ENCODE results near the gene KIF23.

KIF23 gene

GRCh38 chr15:69452692-69453521 lies 38.8 kb downstream of the KIF23 start, which contains the start of gene RPLP1:
Gene RPLP1 (plus strand): TSS chr15:69452818. CDS start chr15:69452949, 131 bp downstream.
- no peak for TF ChIP-seq CTCF (IDR thresholded peaks at IDR 0.05; ENCODE audit: control insufficient read depth, insufficient read depth, low read depth, low read length, missing control alignments)
- H3K4me3 ChIP-seq (ENCODE audit: control insufficient read depth, low read depth, low read length) = peak within 1 kb of the TSS; percentile 72
- DNase-seq (ENCODE audit: low read depth) = peak; percentile 84

- no peak for TF ChIP-seq CTCF (IDR thresholded peaks at IDR 0.05; ENCODE audit: control insufficient read depth, insufficient read depth, low read depth, low read length, missing control alignments)
- H3K4me3 ChIP-seq (ENCODE audit: control insufficient read depth, low read depth, low read length) = peak overlapping the region; percentile 6
Observed at GRCh38 chr15:69454953-69455352, 40.8 kb downstream of the KIF23 start.

GRCh38 chr15:69456208-69457166 lies 42.3 kb downstream of the KIF23 start:
- no peak for DNase-seq (ENCODE audit: low read depth)
- TF ChIP-seq CTCF (IDR thresholded peaks at IDR 0.05; ENCODE audit: control insufficient read depth, insufficient read depth, low read depth, low read length, missing control alignments) = no peak
- H3K4me3 ChIP-seq (ENCODE audit: control insufficient read depth, low read depth, low read length) = no peak overlapping the region

More at GRCh38 chr15:69454953-69455352, 40.8 kb downstream of the KIF23 start:
- DNase-seq (ENCODE audit: low read depth) = no peak

- TF ChIP-seq CTCF (IDR thresholded peaks at IDR 0.05; ENCODE audit: control insufficient read depth, insufficient read depth, low read depth, low read length, missing control alignments) = no peak
- H3K4me3 ChIP-seq (ENCODE audit: control insufficient read depth, low read depth, low read length) = no peak overlapping the region
- no peak for DNase-seq (ENCODE audit: low read depth)
Observed at GRCh38 chr15:69457304-69458280, 43.4 kb downstream of the KIF23 start.

- no peak for DNase-seq (ENCODE audit: low read depth)
- no peak for TF ChIP-seq CTCF (IDR thresholded peaks at IDR 0.05; ENCODE audit: control insufficient read depth, insufficient read depth, low read depth, low read length, missing control alignments)
- no peak overlapping the region for H3K4me3 ChIP-seq (ENCODE audit: control insufficient read depth, low read depth, low read length)
Observed at GRCh38 chr15:69459066-69459465, 44.9 kb downstream of the KIF23 start.

Measured in AG09309 (cell line).